Thymus (tissue), 11 donors: ENCODE data around the gene CFAP52. TPM values are rescaled to one million over a fixed set of nuclear protein-coding genes. Genes with fewer than 3 reads are reported as not detected.
"Not testable (repeated sequence)": the region's sequence is repeated elsewhere in the genome, so short reads cannot be mapped to it uniquely, and the experiment has no call there.

ENCODE experiments used
- DNase-seq, 9 donors: peaks; one replicate each; pipeline ENCODE4 v3.0.0-alpha.2; 2013; ENCODE audit warnings: low spot score in 9 of 9, low read depth in 6 of 9, missing footprints in 1 of 9
- H3K27ac ChIP-seq, 2 donors: one replicate each; pipeline ENCODE4 v1.5.1; 2013; ENCODE audit warnings: control low read depth in 1 of 2, low read depth in 1 of 2, low read length in 1 of 2, mild to moderate bottlenecking in 1 of 2, moderate library complexity in 1 of 2
- H3K27me3 ChIP-seq, 2 donors: one replicate each; pipeline ENCODE4 v1.5.1; 2013; ENCODE audit warnings: low read length in 1 of 2; ENCODE audit not compliant: control insufficient read depth in 2 of 2, insufficient read depth in 1 of 2
- H3K36me3 ChIP-seq, 2 donors: one replicate each; pipeline ENCODE4 v1.5.1; 2013; ENCODE audit warnings: low read length in 1 of 2, mild to moderate bottlenecking in 1 of 2, moderate library complexity in 1 of 2; ENCODE audit not compliant: control insufficient read depth in 2 of 2, insufficient read depth in 2 of 2
- H3K4me1 ChIP-seq, 2 donors: one replicate each; pipeline ENCODE4 v1.5.1; 2013; ENCODE audit warnings: low read length in 2 of 2; ENCODE audit not compliant: control insufficient read depth in 2 of 2, insufficient read depth in 2 of 2
- H3K4me3 ChIP-seq, 2 donors: one replicate each; pipeline ENCODE4 v1.5.1; 2013; ENCODE audit warnings: low read length in 2 of 2, control low read depth in 1 of 2, mild to moderate bottlenecking in 1 of 2
- H3K9me3 ChIP-seq, 2 donors: one replicate each; pipeline ENCODE4 v1.5.1; 2013; ENCODE audit warnings: low read length in 1 of 2, mild to moderate bottlenecking in 1 of 2; ENCODE audit not compliant: control insufficient read depth in 2 of 2, insufficient read depth in 1 of 2
- WGBS: extraction: QIAGEN DNeasy Blood & Tissue Kit; methylation state at CpG from one replicate; pipeline ENCODE4 v1.1.7; 2013; 5-methylcytosine and 5-hydroxymethylcytosine counted together
- polyA plus RNA-seq: library from polyadenylated mRNA; stranded (reverse); fragments of 200-250 nt; gene quantifications from one replicate; pipeline ENCODE4 v1.2.3, GENCODE V29; 2013
- total RNA-seq: library from RNA; stranded (reverse); fragments of 120-200 nt; gene quantifications from one replicate; pipeline ENCODE4 v1.2.4, GENCODE V29; 2013
- donor health status: healthy.

Gene CFAP52
- total and polyA plus RNA-seq, 2 donors = 0.76 to 1.6 TPM

DNA sequence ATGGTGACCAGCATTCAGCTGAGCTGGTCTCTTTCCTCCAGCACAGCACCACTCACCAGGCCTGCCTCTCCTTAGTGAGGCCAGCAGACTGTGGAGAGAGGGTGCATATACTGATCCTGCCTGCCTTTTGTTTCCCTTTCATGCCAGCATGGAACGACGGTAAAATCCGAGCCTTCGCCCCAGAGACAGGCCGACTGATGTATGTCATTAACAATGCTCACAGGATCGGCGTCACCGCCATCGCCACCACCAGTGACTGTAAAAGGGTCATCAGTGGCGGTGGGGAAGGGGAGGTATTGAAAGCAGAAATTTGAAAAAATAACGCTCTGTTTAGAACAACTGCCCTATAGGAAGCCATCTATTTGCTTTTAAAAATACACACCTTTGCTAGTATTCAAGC lies 56.3 kb downstream of the CFAP52 start:
- no peak overlapping the region for H3K27ac ChIP-seq
- no peak for DNase-seq
- H3K4me1 ChIP-seq = no peaks in the 10 kb centered on the region
- H3K9me3 ChIP-seq = no peaks in the 10 kb centered on the region
- no peaks in the 10 kb centered on the region for H3K36me3 ChIP-seq
- no peaks in the 10 kb centered on the region for H3K27me3 ChIP-seq
- 98% methylated on average over 11 of the region's 11 CpGs for WGBS
- no peak overlapping the region for H3K4me3 ChIP-seq

DNA sequence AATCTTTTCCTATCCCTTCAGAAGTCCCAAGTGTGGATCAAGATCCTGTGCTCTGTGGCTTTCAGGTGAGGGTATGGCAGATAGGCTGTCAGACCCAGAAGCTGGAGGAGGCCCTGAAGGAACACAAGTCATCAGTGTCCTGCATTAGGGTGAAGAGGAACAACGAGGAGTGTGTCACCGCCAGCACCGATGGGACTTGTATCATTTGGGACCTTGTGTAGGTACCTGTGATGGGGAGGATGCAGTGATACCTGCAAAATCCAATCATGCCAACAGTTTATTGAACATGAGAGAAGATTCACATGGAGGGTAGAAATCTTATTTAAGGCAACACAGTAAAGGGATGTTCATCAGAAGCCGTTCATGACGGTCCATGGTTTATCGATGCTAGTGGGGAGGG lies 58.9 kb downstream of the CFAP52 start:
- no peak overlapping the region for H3K4me3 ChIP-seq
- H3K4me1 ChIP-seq = no peaks in the 10 kb centered on the region
- 90% methylated on average over 6 of the region's 6 CpGs for WGBS
- DNase-seq = no peak
- no peak overlapping the region for H3K27ac ChIP-seq
- H3K27me3 ChIP-seq = no peaks in the 10 kb centered on the region
- H3K36me3 ChIP-seq = no peaks in the 10 kb centered on the region
- no peaks in the 10 kb centered on the region for H3K9me3 ChIP-seq

DNA sequence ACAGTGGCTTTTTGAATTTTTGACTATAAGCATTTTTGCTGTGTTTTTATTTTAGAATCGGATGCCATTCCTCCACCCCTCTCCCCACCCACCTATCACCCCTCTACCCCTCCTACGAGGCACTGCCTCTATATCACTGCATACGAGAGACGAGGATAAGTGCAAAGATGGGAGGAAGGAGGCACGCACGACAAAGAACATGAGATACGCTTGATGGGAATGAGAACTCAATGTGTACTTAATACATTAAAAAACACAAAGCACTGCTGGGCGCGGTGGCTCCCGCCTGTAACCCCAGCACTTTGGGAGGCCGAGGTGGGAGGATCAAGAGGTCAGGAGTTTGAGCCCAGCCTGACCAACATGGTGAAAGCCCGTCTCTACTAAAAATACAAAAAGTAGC lies 60.1 kb downstream of the CFAP52 start:
- WGBS = 95% methylated on average over 12 of the region's 12 CpGs
- H3K27ac ChIP-seq = no peak overlapping the region
- H3K9me3 ChIP-seq = no peaks in the 10 kb centered on the region
- H3K36me3 ChIP-seq = no peaks in the 10 kb centered on the region
- H3K4me1 ChIP-seq = no peaks in the 10 kb centered on the region
- no peaks in the 10 kb centered on the region for H3K27me3 ChIP-seq
- no peak overlapping the region for H3K4me3 ChIP-seq
- no peak for DNase-seq

DNA sequence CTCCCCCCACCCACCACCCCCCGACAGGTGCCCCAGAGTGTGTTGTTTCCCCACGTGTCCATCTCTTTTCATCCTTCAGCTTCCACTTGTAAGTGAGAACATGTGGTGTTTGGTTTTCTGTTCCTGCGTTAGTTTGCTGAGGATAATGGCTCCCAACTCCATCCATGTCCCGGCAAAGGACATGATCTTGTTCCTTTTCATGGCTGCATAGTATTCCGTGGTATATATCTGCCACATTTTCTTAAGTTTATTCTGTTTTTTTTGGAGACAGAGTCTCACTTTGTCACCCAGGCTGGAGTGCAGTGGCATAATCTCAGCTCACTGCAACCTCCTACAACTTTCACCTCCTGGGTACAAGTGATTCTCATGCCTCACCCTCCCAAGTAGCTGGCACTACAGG lies 63.9 kb downstream of the CFAP52 start:
- not testable (repeated sequence) for H3K4me3 ChIP-seq, H3K36me3 ChIP-seq, H3K4me1 ChIP-seq, DNase-seq, H3K9me3 ChIP-seq, H3K27ac ChIP-seq, H3K27me3 ChIP-seq
- 95% methylated on average over 5 of the region's 5 CpGs for WGBS

DNA sequence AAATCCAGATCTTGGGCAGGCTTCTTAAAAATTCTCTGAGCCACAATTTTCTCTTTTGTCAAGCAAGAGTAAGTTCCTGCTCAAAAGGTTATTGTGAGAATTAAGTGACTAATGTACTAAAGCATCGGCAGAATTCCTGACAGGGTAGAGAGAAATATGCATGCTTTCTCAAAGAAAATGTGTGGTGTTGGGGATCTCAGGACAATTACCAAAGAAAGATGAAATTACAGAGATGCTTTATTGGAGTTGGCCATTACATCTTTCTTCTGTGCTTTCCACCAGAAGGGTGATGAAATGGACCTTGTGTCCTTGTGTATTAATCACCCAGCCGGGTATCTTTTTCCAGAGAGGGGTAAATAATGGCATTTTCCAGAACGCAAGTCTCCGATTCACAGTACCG lies 67.2 kb downstream of the CFAP52 start:
- Histone ChIP-seq H3K27ac (no peak overlapping the region), H3K27me3 (peaks cover 22 to 37% of the 10 kb centered on the region in 2 donors), H3K9me3 (no peaks in the 10 kb centered on the region), H3K36me3 (no peaks in the 10 kb centered on the region), H3K4me3 (no peak overlapping the region), H3K4me1 (peaks cover 5 to 15% of the 10 kb centered on the region in 2 donors)
- WGBS = 97% methylated on average over 5 of the region's 5 CpGs
- DNase-seq = no peak

DNA sequence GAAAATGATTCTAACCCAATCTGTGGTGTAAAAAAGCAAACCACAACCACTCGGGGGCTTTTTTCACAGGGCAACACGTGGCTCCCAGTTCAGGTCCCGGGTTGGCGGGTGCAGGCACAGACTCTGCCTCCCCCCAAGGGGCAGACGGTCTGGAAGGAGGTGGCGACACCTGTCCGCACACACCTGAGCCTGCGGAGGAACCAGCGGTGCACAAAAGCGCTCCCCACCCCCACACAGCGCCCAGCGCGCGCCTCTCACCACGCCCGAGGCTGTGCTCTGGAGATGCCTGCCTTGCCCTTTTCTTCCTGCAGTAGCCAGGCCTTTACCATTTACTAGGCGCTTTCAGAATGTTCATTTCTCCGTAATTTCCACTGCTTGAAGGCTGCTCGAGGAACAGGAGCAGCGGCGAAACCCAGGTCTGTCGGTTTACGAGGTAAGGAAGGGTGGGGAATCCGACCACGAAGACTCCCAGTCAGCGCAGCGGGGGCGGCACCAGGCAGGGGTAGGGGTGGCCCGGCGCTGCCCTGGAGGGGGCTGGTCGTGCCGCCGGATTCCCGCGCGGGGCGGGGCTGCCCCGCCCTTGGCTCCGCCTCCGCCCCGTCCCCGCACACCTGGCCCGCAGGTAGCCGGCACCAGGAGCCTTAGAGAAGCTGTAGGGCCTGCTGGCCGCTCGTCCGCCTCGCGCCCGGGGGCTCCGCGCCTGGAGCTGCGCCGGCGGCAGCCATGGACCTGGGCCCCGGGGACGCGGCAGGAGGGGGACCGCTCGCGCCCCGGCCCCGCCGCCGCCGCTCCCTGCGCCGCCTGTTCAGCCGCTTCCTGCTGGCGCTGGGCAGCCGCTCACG lies 68.7 kb downstream of the CFAP52 start, which contains the start of gene USP43:
Gene USP43, plus strand, starts transcription at position 608 of the 842 bp plus-strand sequence. Its CDS starts 116 bp downstream, at position 724.
- under 1% methylated on average over 72 of the region's 72 CpGs for WGBS
- DNase-seq = peak in 4 of 9 donors; percentile 6 to 46 (median 16)
- Histone ChIP-seq H3K36me3 (no peaks in the 10 kb centered on the region), H3K4me3 (peak within 1 kb of the TSS; percentile 41 to 54), H3K9me3 (no peaks in the 10 kb centered on the region), H3K27ac (peak within 1 kb of the TSS in 1 of 2 donors; percentile 66), H3K4me1 (peaks cover 5 to 15% of the 10 kb centered on the region in 2 donors), H3K27me3 (peaks cover 22 to 37% of the 10 kb centered on the region in 2 donors)

DNA sequence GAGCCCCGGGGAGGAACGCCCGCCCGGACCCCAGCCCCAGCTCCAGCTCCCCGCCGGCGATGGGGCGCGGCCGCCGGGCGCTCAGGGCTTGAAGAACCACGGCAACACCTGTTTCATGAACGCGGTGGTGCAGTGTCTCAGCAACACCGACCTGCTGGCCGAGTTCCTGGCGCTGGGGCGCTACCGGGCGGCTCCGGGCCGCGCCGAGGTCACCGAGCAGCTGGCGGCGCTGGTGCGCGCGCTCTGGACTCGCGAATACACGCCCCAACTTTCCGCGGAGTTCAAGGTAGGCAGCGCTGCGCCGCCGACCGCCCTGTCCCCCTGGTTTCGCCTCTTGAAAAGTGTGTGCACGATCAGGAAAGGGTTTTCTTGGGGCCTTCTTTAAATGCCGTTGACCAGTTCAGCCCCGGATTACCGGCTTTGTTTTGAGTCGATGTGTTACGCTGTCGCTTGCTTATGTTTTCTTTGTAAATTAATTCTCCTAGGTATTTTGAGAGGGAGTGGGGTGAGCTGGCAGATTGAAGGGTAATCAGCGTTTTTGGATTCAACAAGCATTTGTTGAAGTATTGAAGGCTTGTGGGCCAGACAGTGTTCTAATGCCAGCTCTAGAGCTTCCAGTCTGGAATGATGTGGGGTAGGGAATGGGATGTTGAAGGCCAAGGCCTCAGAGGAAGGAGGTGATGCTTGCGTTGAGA lies 69.6 kb downstream of the CFAP52 start:
- H3K27ac ChIP-seq = no peak overlapping the region
- H3K4me3 ChIP-seq = peak overlapping the region in 1 of 2 donors; percentile 54
- peaks cover 5 to 15% of the 10 kb centered on the region in 2 donors for H3K4me1 ChIP-seq
- no peaks in the 10 kb centered on the region for H3K36me3 ChIP-seq
- H3K9me3 ChIP-seq = no peaks in the 10 kb centered on the region
- WGBS = 2% methylated on average over 51 of the region's 51 CpGs
- H3K27me3 ChIP-seq = peaks cover 22 to 37% of the 10 kb centered on the region in 2 donors
- DNase-seq = peak in 4 of 9 donors; percentile 1 to 32 (median 9)

DNA sequence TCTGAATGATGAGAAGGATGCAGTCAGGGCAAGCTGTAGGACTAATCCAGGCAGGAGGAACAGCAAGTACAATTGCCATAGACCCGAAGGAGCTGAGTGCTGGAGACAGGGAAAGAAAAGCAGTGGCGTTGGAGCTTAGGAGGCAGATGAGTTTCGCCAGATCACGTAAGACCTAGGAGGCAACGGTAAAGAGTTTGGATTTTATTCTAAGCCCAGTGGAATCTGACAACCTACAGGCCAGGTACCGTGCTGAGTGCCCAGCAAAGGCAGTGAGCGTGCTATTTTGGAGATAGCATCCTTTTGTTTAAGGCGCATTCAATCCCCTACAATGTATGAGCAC lies 70.1 kb downstream of the CFAP52 start:
- Histone ChIP-seq H3K4me3 (no peak overlapping the region), H3K9me3 (no peaks in the 10 kb centered on the region), H3K36me3 (no peaks in the 10 kb centered on the region), H3K27me3 (peaks cover 22 to 37% of the 10 kb centered on the region in 2 donors), H3K27ac (no peak overlapping the region), H3K4me1 (peaks cover 5 to 15% of the 10 kb centered on the region in 2 donors)
- DNase-seq = no peak
- 71% methylated on average over 8 of the region's 8 CpGs for WGBS

DNA sequence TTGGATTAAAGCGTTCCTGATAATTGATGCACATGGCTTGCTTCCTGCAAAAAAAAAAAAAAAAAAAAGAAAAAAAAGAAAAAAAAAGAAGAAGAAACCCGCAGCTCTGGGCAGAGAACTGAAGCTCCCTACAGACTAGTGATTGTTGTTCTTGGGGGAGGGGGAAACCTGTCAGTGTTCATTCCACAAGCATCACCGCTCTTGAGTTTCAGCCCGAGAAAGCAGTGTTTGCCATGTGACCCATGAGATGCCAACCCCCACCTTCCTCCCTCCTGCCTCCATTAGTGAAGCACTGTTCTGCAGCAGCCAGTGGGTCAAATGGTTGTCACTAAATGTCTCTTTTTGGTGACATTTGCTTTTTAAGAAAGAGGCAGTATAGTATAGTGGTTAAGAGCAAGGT lies 70.6 kb downstream of the CFAP52 start:
- peaks cover 22 to 37% of the 10 kb centered on the region in 2 donors for H3K27me3 ChIP-seq
- H3K4me3 ChIP-seq = no peak overlapping the region
- H3K4me1 ChIP-seq = peaks cover 5 to 15% of the 10 kb centered on the region in 2 donors
- no peaks in the 10 kb centered on the region for H3K9me3 ChIP-seq
- H3K27ac ChIP-seq = no peak overlapping the region
- no peaks in the 10 kb centered on the region for H3K36me3 ChIP-seq
- WGBS = 62% methylated on average over 4 of the region's 4 CpGs
- no peak for DNase-seq
